ENCODE measurements around the gene SECTM1.

The SECTM1 gene

GRCh38 chr17:82311971-82312370, 21.6 kb downstream of the SECTM1 start:
- no peak for TF ChIP-seq FOXP2 (optimal IDR thresholded peaks at IDR 0.05; ENCODE audit: borderline replicate concordance, extremely low read depth, extremely low read length, insufficient read depth)
- TF ChIP-seq TAF1 (IDR thresholded peaks at IDR 0.05; ENCODE audit: borderline replicate concordance, insufficient read depth, low read length), result no peak
- no peak for TF ChIP-seq REST (IDR thresholded peaks at IDR 0.05; ENCODE audit: insufficient read depth in 1 of 2, low read depth in 2 of 2, low read length in 2 of 2)
- TF ChIP-seq POLR2AphosphoS5 (IDR thresholded peaks at IDR 0.05; ENCODE audit: low read depth, low read length), result no peak
- no peak for TF ChIP-seq SIN3A (IDR thresholded peaks at IDR 0.05; ENCODE audit: borderline replicate concordance, insufficient read depth, low read length)

- TF ChIP-seq SIN3A (IDR thresholded peaks at IDR 0.05; ENCODE audit: borderline replicate concordance, insufficient read depth, low read length), result no peak
These were observed 22.7 kb downstream of the SECTM1 start for GRCh38 chr17:82310877-82311276.

- TF ChIP-seq REST (IDR thresholded peaks at IDR 0.05; ENCODE audit: insufficient read depth in 1 of 2, low read depth in 2 of 2, low read length in 2 of 2) (no peak), TAF1 (IDR thresholded peaks at IDR 0.05; ENCODE audit: borderline replicate concordance, insufficient read depth, low read length) (no peak), FOXP2 (optimal IDR thresholded peaks at IDR 0.05; ENCODE audit: borderline replicate concordance, extremely low read depth, extremely low read length, insufficient read depth) (no peak)
These were observed 23.7 kb downstream of the SECTM1 start for GRCh38 chr17:82309656-82310570.

GRCh38 chr17:82305727-82306300, 27.8 kb downstream of the SECTM1 start:
- TF ChIP-seq POLR2AphosphoS5 (IDR thresholded peaks at IDR 0.05; ENCODE audit: low read depth, low read length) (no peak), FOXP2 (optimal IDR thresholded peaks at IDR 0.05; ENCODE audit: borderline replicate concordance, extremely low read depth, extremely low read length, insufficient read depth) (no peak), SIN3A (IDR thresholded peaks at IDR 0.05; ENCODE audit: borderline replicate concordance, insufficient read depth, low read length) (no peak), TAF1 (IDR thresholded peaks at IDR 0.05; ENCODE audit: borderline replicate concordance, insufficient read depth, low read length) (no peak), REST (IDR thresholded peaks at IDR 0.05; ENCODE audit: insufficient read depth in 1 of 2, low read depth in 2 of 2, low read length in 2 of 2) (no peak)

GRCh38 chr17:82304826-82305726, 28.5 kb downstream of the SECTM1 start:
- TF ChIP-seq TAF1 (IDR thresholded peaks at IDR 0.05; ENCODE audit: borderline replicate concordance, insufficient read depth, low read length), result no peak
- TF ChIP-seq POLR2AphosphoS5 (IDR thresholded peaks at IDR 0.05; ENCODE audit: low read depth, low read length), result no peak
- TF ChIP-seq FOXP2 (optimal IDR thresholded peaks at IDR 0.05; ENCODE audit: borderline replicate concordance, extremely low read depth, extremely low read length, insufficient read depth), result no peak

Measured in PFSK-1 (cell line).